Anterior cingulate cortex (tissue), 58 donors: ENCODE measurements around the gene MPC1.
"Not testable (repeated sequence)": the region's sequence is repeated elsewhere in the genome, so short reads cannot be mapped to it uniquely, and the experiment has no call there.

Source experiments
- DNase-seq, 58 donors: peaks; one replicate each; lab custom pipeline; 2025; lab: John Stamatoyannopoulos, UW

Gene MPC1

GRCh38 chr6:166382500-166382932 is 224 bp downstream of the MPC1 start:
- peak in 1 of 58 donors; percentile 56 for DNase-seq

GRCh38 chr6:166381733-166382499 is 824 bp downstream of the MPC1 start:
- peak in 50 of 58 donors; percentile 6 to 69 (median 44) for DNase-seq

- DNase-seq: no peak
Observed at GRCh38 chr6:166381381-166381732, 1.4 kb downstream of the MPC1 start.

GRCh38 chr6:166379800-166380199 is 2.9 kb downstream of the MPC1 start:
- no peak for DNase-seq

GRCh38 chr6:166379103-166379586 is 3.6 kb downstream of the MPC1 start:
- no peak for DNase-seq

GRCh38 chr6:166377721-166378120 is 5.0 kb downstream of the MPC1 start:
- DNase-seq: no peak

- no peak for DNase-seq
Observed at GRCh38 chr6:166375013-166375412, 7.7 kb downstream of the MPC1 start.

GRCh38 chr6:166370489-166370888 is 12.3 kb downstream of the MPC1 start:
- no peak for DNase-seq

GRCh38 chr6:166369782-166370181 is 13.0 kb downstream of the MPC1 start:
- no peak for DNase-seq

GRCh38 chr6:166366921-166367320 is 15.8 kb downstream of the MPC1 start:
- no peak for DNase-seq

GRCh38 chr6:166365806-166366205 is 16.9 kb downstream of the MPC1 start:
- DNase-seq: no peak

- peak in 3 of 58 donors; percentile 3 to 17 (median 4) for DNase-seq
Observed at GRCh38 chr6:166365221-166365620, 17.5 kb downstream of the MPC1 start.

- peak in 3 of 58 donors; percentile 13 to 37 (median 14) for DNase-seq
Observed at GRCh38 chr6:166364456-166364855, 18.3 kb downstream of the MPC1 start.

GRCh38 chr6:166362427-166362826 is 20.3 kb downstream of the MPC1 start:
- not testable (repeated sequence) for DNase-seq

GRCh38 chr6:166361077-166361429 is 21.7 kb downstream of the MPC1 start:
- no peak for DNase-seq

GRCh38 chr6:166360243-166361076 is 22.3 kb downstream of the MPC1 start:
- no peak for DNase-seq

GRCh38 chr6:166355552-166355951 is 27.2 kb downstream of the MPC1 start:
- no peak for DNase-seq

- DNase-seq: no peak
Observed at GRCh38 chr6:166354965-166355364, 27.8 kb downstream of the MPC1 start.

GRCh38 chr6:166354143-166354542 is 28.6 kb downstream of the MPC1 start:
- DNase-seq: no peak

- DNase-seq: no peak
Observed at GRCh38 chr6:166353507-166353906, 29.2 kb downstream of the MPC1 start.

GRCh38 chr6:166352923-166353322 is 29.8 kb downstream of the MPC1 start:
- no peak for DNase-seq
